Stimulated activated naive CD8-positive, alpha-beta T cell treated with anti-CD3 and anti-CD28 coated beads, Interleukin-15, amount 100 ng/mL, for 72 hours (primary cell): ENCODE measurements around the gene CDH13.

ENCODE experiments used
- ATAC-seq: fragments of 150-1000 bp; cut with Tn5 transposase; 2 replicates; pipeline ENCODE4 v1.10.0; 2021; ENCODE audit warnings: mild to moderate bottlenecking, moderate library complexity
- DNase-seq, 2 donors: peaks; one replicate each; pipeline ENCODE4 v3.0.0; 2021 to 2022
- H3K27ac Mint-ChIP-seq, 2 donors: one replicate each; pipeline ENCODE4 v1.8.0; 2022; ENCODE audit warnings: mild to moderate bottlenecking in 2 of 2, mixed read lengths in 2 of 2, moderate library complexity in 2 of 2
- H3K27me3 Mint-ChIP-seq: one replicate; pipeline ENCODE4 v1.8.0; 2022; ENCODE audit warnings: mixed read lengths
- H3K4me1 Mint-ChIP-seq: one replicate; pipeline ENCODE4 v1.8.0; 2022; ENCODE audit warnings: mild to moderate bottlenecking, mixed read lengths
- H3K4me3 Mint-ChIP-seq, 2 donors: one replicate each; pipeline ENCODE4 v1.8.0; 2022; ENCODE audit warnings: mild to moderate bottlenecking in 2 of 2, mixed read lengths in 2 of 2, moderate library complexity in 1 of 2
- H3K9me3 Mint-ChIP-seq, 2 donors: one replicate each; pipeline ENCODE4 v1.8.0; 2022; ENCODE audit warnings: mixed read lengths in 2 of 2

CDH13 gene

GRCh38 chr16:83105279-83106077 is 478.7 kb downstream of the CDH13 start:
- Mint-ChIP-seq H3K9me3 (peaks cover 15 to 16% of the 10 kb centered on the region in 2 donors), H3K27me3 (peaks cover 8% of the 10 kb centered on the region), H3K27ac (no peak overlapping the region), H3K4me3 (no peak overlapping the region), H3K4me1 (no peaks in the 10 kb centered on the region)
- DNase-seq (no peak), ATAC-seq (no peak)

GRCh38 chr16:83109490-83110125 is 482.8 kb downstream of the CDH13 start:
- Mint-ChIP-seq H3K4me3 (no peak overlapping the region), H3K27me3 (peaks cover 8% of the 10 kb centered on the region), H3K4me1 (no peaks in the 10 kb centered on the region), H3K27ac (no peak overlapping the region), H3K9me3 (no peaks in the 10 kb centered on the region)
- ATAC-seq: no peak
- DNase-seq: no peak

- no peak overlapping the region for H3K4me3 Mint-ChIP-seq
- no peaks in the 10 kb centered on the region for H3K9me3 Mint-ChIP-seq
- H3K4me1 Mint-ChIP-seq: no peaks in the 10 kb centered on the region
- peaks cover 8% of the 10 kb centered on the region for H3K27me3 Mint-ChIP-seq
- H3K27ac Mint-ChIP-seq: no peak overlapping the region
- ATAC-seq: no peak
- DNase-seq: no peak
Measured at GRCh38 chr16:83110269-83110668, 483.5 kb downstream of the CDH13 start.

- ATAC-seq (no peak), DNase-seq (peak in 1 of 2 donors; percentile 16)
Measured at GRCh38 chr16:83113317-83113716, 486.5 kb downstream of the CDH13 start.

GRCh38 chr16:83113811-83114210 is 487.0 kb downstream of the CDH13 start:
- no peak overlapping the region for H3K27ac Mint-ChIP-seq
- no peaks in the 10 kb centered on the region for H3K27me3 Mint-ChIP-seq
- no peak overlapping the region for H3K4me3 Mint-ChIP-seq
- H3K4me1 Mint-ChIP-seq: no peaks in the 10 kb centered on the region
- ATAC-seq (no peak), DNase-seq (no peak)
- H3K9me3 Mint-ChIP-seq: no peaks in the 10 kb centered on the region

More at GRCh38 chr16:83113317-83113716, 486.5 kb downstream of the CDH13 start:
- no peaks in the 10 kb centered on the region for H3K4me1 Mint-ChIP-seq
- peaks cover under 1% of the 10 kb centered on the region for H3K27me3 Mint-ChIP-seq
- H3K9me3 Mint-ChIP-seq: no peaks in the 10 kb centered on the region
- no peak overlapping the region for H3K27ac Mint-ChIP-seq
- no peak overlapping the region for H3K4me3 Mint-ChIP-seq

GRCh38 chr16:83115491-83116232 is 488.9 kb downstream of the CDH13 start:
- Mint-ChIP-seq H3K27me3 (no peaks in the 10 kb centered on the region), H3K9me3 (no peaks in the 10 kb centered on the region), H3K4me3 (no peak overlapping the region), H3K4me1 (no peaks in the 10 kb centered on the region), H3K27ac (peak overlapping the region in 1 of 2 donors; percentile 3)
- no peak for DNase-seq
- ATAC-seq: no peak

- DNase-seq (no peak), ATAC-seq (no peak)
- H3K27ac Mint-ChIP-seq: no peak overlapping the region
Measured at GRCh38 chr16:83116274-83116892, 489.6 kb downstream of the CDH13 start.

GRCh38 chr16:83117810-83118209 is 491.0 kb downstream of the CDH13 start:
- H3K27me3 Mint-ChIP-seq: no peaks in the 10 kb centered on the region
- H3K27ac Mint-ChIP-seq: no peak overlapping the region
- H3K9me3 Mint-ChIP-seq: no peaks in the 10 kb centered on the region
- H3K4me3 Mint-ChIP-seq: no peak overlapping the region
- no peak for ATAC-seq
- H3K4me1 Mint-ChIP-seq: no peaks in the 10 kb centered on the region
- DNase-seq: no peak

More at GRCh38 chr16:83116274-83116892, 489.6 kb downstream of the CDH13 start:
- no peaks in the 10 kb centered on the region for H3K27me3 Mint-ChIP-seq
- H3K4me3 Mint-ChIP-seq: no peak overlapping the region
- H3K9me3 Mint-ChIP-seq: no peaks in the 10 kb centered on the region
- H3K4me1 Mint-ChIP-seq: no peaks in the 10 kb centered on the region

GRCh38 chr16:83118365-83118764 is 491.6 kb downstream of the CDH13 start:
- Mint-ChIP-seq H3K27me3 (no peaks in the 10 kb centered on the region), H3K9me3 (no peaks in the 10 kb centered on the region), H3K4me1 (no peaks in the 10 kb centered on the region), H3K27ac (no peak overlapping the region), H3K4me3 (no peak overlapping the region)
- ATAC-seq: no peak
- DNase-seq: no peak

GRCh38 chr16:83125999-83126568 is 499.3 kb downstream of the CDH13 start:
- no peaks in the 10 kb centered on the region for H3K27me3 Mint-ChIP-seq
- H3K27ac Mint-ChIP-seq: peak overlapping the region in 1 of 2 donors; percentile 17
- ATAC-seq (no peak), DNase-seq (no peak)
- no peak overlapping the region for H3K4me3 Mint-ChIP-seq
- H3K4me1 Mint-ChIP-seq: no peaks in the 10 kb centered on the region
- peaks cover 12 to 22% of the 10 kb centered on the region in 2 donors for H3K9me3 Mint-ChIP-seq

- Mint-ChIP-seq H3K4me3 (no peak overlapping the region), H3K9me3 (peaks cover 12 to 22% of the 10 kb centered on the region in 2 donors), H3K4me1 (no peaks in the 10 kb centered on the region), H3K27me3 (no peaks in the 10 kb centered on the region), H3K27ac (no peak overlapping the region)
- no peak for ATAC-seq
- no peak for DNase-seq
Measured at GRCh38 chr16:83128041-83128440, 501.3 kb downstream of the CDH13 start.

GRCh38 chr16:83130039-83130438 is 503.3 kb downstream of the CDH13 start:
- no peaks in the 10 kb centered on the region for H3K4me1 Mint-ChIP-seq
- no peaks in the 10 kb centered on the region for H3K27me3 Mint-ChIP-seq
- H3K4me3 Mint-ChIP-seq: no peak overlapping the region
- ATAC-seq: no peak
- H3K9me3 Mint-ChIP-seq: peaks cover 12 to 22% of the 10 kb centered on the region in 2 donors
- no peak for DNase-seq
- H3K27ac Mint-ChIP-seq: no peak overlapping the region

GRCh38 chr16:83134638-83135037 is 507.9 kb downstream of the CDH13 start:
- H3K9me3 Mint-ChIP-seq: no peaks in the 10 kb centered on the region
- H3K27ac Mint-ChIP-seq: no peak overlapping the region
- H3K4me1 Mint-ChIP-seq: peaks cover 12% of the 10 kb centered on the region
- no peak overlapping the region for H3K4me3 Mint-ChIP-seq
- DNase-seq: no peak
- no peak for ATAC-seq
- H3K27me3 Mint-ChIP-seq: no peaks in the 10 kb centered on the region

GRCh38 chr16:83136419-83136818 is 509.6 kb downstream of the CDH13 start:
- ATAC-seq: no peak
- peaks cover 12% of the 10 kb centered on the region for H3K4me1 Mint-ChIP-seq
- no peak for DNase-seq
- no peak overlapping the region for H3K27ac Mint-ChIP-seq
- H3K9me3 Mint-ChIP-seq: no peaks in the 10 kb centered on the region
- H3K4me3 Mint-ChIP-seq: no peak overlapping the region
- H3K27me3 Mint-ChIP-seq: no peaks in the 10 kb centered on the region

- DNase-seq (no peak), ATAC-seq (peak; percentile 33)
- Mint-ChIP-seq H3K27me3 (no peaks in the 10 kb centered on the region), H3K4me1 (peaks cover 12% of the 10 kb centered on the region), H3K4me3 (peak overlapping the region; percentile 66 to 71), H3K9me3 (no peaks in the 10 kb centered on the region), H3K27ac (peak overlapping the region in 1 of 2 donors; percentile 21)
Measured at GRCh38 chr16:83136924-83137323, 510.2 kb downstream of the CDH13 start.
